Brain microvascular endothelial cell (primary cell): ENCODE results near the gene TMEM255B.
"Not testable (repeated sequence)": the region's sequence is repeated elsewhere in the genome, so short reads cannot be mapped to it uniquely, and the experiment has no call there.

Source experiments
- DNase-seq: peaks from one replicate; pipeline ENCODE4 v3.0.0-alpha.2; 2020
- H3K27ac ChIP-seq: fragments of 250-450 bp; sonication (Bioruptor Pico); 2 replicates; pipeline ENCODE4 v1.5.1; 2020; ENCODE audit warnings: mild to moderate bottlenecking, moderate library complexity
- H3K27me3 ChIP-seq: fragments of 250-450 bp; sonication (Bioruptor Pico); replicated peaks from 2 replicates; pipeline ENCODE4 v1.5.1; 2020; ENCODE audit warnings: mild to moderate bottlenecking
- H3K36me3 ChIP-seq: fragments of 250-450 bp; sonication (Bioruptor Pico); replicated peaks from 2 replicates; pipeline ENCODE4 v1.5.1; 2020; ENCODE audit warnings: mild to moderate bottlenecking
- H3K4me3 ChIP-seq: 2 replicates; pipeline ENCODE4 v1.5.1; 2011; ENCODE audit warnings: low read depth, mild to moderate bottlenecking, control low read depth, low read length, moderate library complexity
- in situ Hi-C: cut with HindIII; loops from 2 replicates; pipeline ENCODE4 v1.10.0; 2017; ENCODE audit warnings: low sequenced_read_pairs, low pct_ligation_motif_present
- TF ChIP-seq, protein P1 (sequence below): IDR thresholded peaks from 2 replicates; pipeline ENCODE4 v1.5.1; 2011; ENCODE audit warnings: low read depth, mild to moderate bottlenecking, moderate library complexity, low read length, control low read depth, inconsistent platforms; ENCODE audit errors: missing control alignments

The TMEM255B gene

DNA sequence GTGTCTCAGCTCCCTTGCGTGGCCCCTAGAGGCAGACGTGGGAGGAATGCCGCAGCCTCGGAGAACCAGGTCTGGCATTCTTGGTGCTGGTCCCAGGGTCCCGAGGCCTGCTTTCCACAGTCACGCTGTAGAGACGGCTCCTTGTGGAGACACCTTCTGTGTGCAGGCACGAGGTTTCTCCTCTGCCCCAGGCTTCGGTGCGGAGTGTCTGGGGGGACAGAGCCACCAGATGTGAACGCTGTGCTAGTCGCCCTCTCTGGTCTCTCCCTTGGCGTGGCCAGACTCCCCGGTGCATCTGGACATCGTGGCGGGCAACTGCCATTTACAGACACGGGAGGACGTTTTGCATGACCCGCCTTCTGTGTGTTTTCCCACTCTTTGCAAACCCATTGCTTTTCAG lies 7.5 kb upstream of the TMEM255B start:
- in situ Hi-C loops: no loop called here
- no peak for DNase-seq
- Histone ChIP-seq H3K27ac (no peak overlapping the region), H3K4me3 (no peak overlapping the region), H3K27me3 (no peaks in the 10 kb centered on the region), H3K36me3 (no peaks in the 10 kb centered on the region)
- TF ChIP-seq, protein P1, sequence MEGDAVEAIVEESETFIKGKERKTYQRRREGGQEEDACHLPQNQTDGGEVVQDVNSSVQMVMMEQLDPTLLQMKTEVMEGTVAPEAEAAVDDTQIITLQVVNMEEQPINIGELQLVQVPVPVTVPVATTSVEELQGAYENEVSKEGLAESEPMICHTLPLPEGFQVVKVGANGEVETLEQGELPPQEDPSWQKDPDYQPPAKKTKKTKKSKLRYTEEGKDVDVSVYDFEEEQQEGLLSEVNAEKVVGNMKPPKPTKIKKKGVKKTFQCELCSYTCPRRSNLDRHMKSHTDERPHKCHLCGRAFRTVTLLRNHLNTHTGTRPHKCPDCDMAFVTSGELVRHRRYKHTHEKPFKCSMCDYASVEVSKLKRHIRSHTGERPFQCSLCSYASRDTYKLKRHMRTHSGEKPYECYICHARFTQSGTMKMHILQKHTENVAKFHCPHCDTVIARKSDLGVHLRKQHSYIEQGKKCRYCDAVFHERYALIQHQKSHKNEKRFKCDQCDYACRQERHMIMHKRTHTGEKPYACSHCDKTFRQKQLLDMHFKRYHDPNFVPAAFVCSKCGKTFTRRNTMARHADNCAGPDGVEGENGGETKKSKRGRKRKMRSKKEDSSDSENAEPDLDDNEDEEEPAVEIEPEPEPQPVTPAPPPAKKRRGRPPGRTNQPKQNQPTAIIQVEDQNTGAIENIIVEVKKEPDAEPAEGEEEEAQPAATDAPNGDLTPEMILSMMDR: no peak

DNA sequence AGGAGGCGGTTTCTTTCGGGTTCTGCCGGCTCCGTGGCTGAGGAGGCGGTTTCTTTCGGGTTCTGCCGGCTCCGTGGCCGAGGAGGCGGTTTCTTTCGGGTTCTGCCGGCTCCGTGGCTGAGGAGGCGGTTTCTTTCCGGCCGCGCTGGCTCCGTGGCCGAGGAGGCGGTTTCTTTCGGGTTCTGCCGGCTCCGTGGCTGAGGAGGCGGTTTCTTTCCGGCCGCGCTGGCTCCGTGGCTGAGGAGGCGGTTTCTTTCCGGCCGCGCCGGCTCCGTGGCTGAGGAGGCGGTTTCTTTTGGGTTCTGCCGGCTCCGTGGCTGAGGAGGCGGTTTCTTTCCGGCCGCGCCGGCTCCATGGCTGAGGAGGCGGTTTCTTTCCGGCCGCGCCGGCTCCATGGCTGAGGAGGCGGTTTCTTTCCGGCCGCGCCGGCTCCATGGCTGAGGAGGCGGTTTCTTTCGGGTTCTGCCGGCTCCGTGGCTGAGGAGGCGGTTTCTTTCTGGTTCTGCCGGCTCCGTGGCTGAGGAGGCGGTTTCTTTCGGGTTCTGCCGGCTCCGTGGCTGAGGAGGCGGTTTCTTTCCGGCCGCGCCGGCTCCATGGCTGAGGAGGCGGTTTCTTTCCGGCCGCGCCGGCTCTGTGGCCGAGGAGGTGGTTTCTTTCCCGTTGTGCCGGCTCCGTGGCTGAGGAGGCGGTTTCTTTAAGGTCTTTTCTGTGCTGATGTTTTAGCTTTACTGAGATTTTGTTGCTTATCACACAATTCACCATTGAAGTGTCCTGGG lies 6.6 kb upstream of the TMEM255B start:
- H3K27me3 ChIP-seq, DNase-seq, in situ Hi-C loops, H3K27ac ChIP-seq, H3K4me3 ChIP-seq, H3K36me3 ChIP-seq: not testable (repeated sequence)

DNA sequence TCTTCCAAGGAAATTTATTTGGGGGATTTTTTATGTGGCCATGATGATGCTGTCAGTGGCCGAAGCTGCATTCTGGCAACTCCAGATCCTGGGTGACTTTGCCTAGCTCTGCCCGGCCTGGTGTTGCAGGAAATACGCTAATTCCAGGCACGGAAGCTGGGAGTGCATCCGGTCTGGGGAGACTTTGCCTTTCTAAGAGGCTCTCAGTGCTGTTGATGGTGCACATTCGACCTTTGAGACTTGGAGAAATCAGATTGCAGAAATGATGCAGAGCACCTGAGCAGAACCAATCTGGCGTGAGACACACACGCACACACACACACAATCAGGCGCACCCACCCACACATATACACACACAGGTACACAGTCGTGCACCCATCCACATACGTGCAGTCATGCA lies 5.9 kb upstream of the TMEM255B start:
- TF ChIP-seq, protein P1: no peak
- Histone ChIP-seq H3K36me3 (no peaks in the 10 kb centered on the region), H3K27me3 (no peaks in the 10 kb centered on the region), H3K4me3 (no peak overlapping the region), H3K27ac (no peak overlapping the region)
- in situ Hi-C loops: no loop called here
- no peak for DNase-seq

DNA sequence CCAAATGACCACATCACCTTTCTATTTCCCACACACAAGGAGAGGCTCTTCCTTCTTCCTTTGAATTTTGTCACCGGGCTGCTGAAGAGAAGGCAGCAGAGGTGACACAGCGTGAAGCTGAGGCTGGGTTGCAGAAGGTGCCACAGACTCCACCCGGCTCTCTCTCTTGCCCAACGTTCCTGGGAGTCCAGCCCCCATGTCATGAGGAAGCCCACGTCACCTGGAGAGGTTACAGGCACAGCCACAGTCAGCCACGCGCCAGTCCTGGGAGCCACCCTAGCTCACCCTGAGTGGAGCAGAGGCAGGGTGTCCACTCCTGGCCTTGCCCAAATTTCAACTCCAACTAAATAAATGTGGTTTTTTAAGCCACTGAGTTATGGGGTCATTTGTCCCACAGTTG lies 4.8 kb upstream of the TMEM255B start:
- no peak for DNase-seq
- Histone ChIP-seq H3K27ac (no peak overlapping the region), H3K36me3 (no peaks in the 10 kb centered on the region), H3K4me3 (no peak overlapping the region), H3K27me3 (no peaks in the 10 kb centered on the region)
- in situ Hi-C loops: no loop called here
- TF ChIP-seq, protein P1: no peak

DNA sequence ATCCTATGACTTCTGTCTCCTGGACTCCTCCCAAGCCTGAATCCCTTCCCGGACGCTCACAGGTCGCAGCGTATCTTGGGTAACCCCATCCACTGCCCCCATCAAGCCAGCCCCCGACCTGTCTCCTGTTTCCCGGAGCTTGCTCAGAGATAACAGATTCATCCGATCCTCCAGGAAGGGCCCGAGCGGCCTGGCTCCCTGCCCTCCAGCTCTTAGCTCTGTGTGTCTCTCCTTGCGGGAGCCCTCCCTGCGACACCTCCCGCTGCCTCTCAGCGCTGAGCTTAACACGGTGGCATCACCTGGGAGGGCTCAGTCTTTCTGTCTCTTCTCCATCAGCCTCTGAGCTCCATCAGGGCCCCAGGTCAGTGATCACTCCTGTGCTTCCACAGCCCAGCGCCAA lies 4.3 kb upstream of the TMEM255B start:
- TF ChIP-seq, protein P1: no peak
- Histone ChIP-seq H3K4me3 (no peak overlapping the region), H3K27ac (no peak overlapping the region), H3K36me3 (no peaks in the 10 kb centered on the region), H3K27me3 (peaks cover under 1% of the 10 kb centered on the region)
- DNase-seq: no peak
- in situ Hi-C loops: no loop called here

DNA sequence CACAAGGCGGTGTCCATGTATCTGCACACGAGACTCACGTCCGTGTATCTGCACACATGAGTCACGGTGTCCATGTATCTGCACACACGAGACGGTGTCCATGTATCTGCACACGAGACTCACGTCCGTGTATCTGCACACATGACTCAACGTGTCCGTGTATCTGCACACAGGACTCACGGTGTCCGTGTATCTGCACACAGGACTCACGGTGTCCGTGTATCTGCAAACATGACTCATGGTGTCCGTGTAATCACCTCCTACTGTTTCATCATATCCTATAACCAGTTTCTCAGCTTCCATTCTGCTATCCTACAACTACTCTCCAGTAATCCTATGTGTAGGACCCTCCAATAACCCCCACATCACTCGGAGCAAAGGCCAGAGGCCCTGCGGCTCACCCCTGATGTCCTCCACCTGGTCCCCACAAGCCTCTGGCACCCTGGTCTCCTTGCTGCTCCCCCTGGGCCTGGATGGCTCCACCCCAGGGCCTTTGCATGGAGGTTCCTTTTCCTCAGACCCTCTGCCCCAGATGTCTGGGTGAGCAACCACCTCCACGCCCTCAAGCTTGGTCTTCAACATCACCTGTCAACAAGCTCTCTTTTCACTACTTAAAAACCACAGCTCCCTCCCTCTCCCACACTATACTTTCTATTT lies 2.5 kb upstream of the TMEM255B start:
- Histone ChIP-seq H3K27ac (no peak overlapping the region), H3K27me3 (peaks cover 8% of the 10 kb centered on the region), H3K36me3 (no peaks in the 10 kb centered on the region), H3K4me3 (no peak overlapping the region)
- TF ChIP-seq, protein P1: no peak
- no peak for DNase-seq
- in situ Hi-C loops: no loop called here
